Fibroblast of lung (primary cell): ENCODE results near the gene MRPS12. TPM values are rescaled to one million over a fixed set of nuclear protein-coding genes. Genes with fewer than 3 reads are reported as not detected.

Source experiments
- DNase-seq, 2 donors: peaks; one replicate each; pipeline versions ENCODE4 v3.0.0 to v3.0.0-alpha.2; 2010; ENCODE audit warnings: low read depth in 2 of 2
- H2AFZ ChIP-seq: 2 replicates; pipeline ENCODE4 v1.5.1; 2012; ENCODE audit warnings: low read length, control low read depth, inconsistent platforms
- H3K27ac ChIP-seq: 2 replicates; pipeline ENCODE4 v1.5.1; 2011; ENCODE audit warnings: low read length, control low read depth; ENCODE audit not compliant: insufficient read depth
- H3K27me3 ChIP-seq: 2 replicates; pipeline ENCODE4 v1.5.1; 2011; ENCODE audit warnings: mild to moderate bottlenecking, low read length; ENCODE audit not compliant: control insufficient read depth, insufficient read depth
- H3K36me3 ChIP-seq: 2 replicates; pipeline ENCODE4 v1.5.1; 2011; ENCODE audit warnings: low read length; ENCODE audit not compliant: control insufficient read depth, insufficient read depth
- H3K4me1 ChIP-seq: 2 replicates; pipeline ENCODE4 v1.5.1; 2011; ENCODE audit warnings: low read length; ENCODE audit not compliant: control insufficient read depth, insufficient read depth; ENCODE audit errors: extremely low read depth
- H3K4me2 ChIP-seq: 2 replicates; pipeline ENCODE4 v1.5.1; 2011; ENCODE audit warnings: low read length, control low read depth; ENCODE audit not compliant: insufficient read depth; ENCODE audit errors: extremely low read depth
- H3K4me3 ChIP-seq, 4 experiments: fragments of 200-600 bp in 1 of 4; sonication (generic) in 1 of 4; replicated peaks in 1 of 4; 2 replicates each; pipeline ENCODE4 v1.5.1; 2011 to 2016; ENCODE audit warnings: low read length in 4 of 4, low read depth in 3 of 4, mild to moderate bottlenecking in 3 of 4, control low read depth in 2 of 4, inconsistent platforms in 1 of 4, mixed read lengths in 1 of 4; ENCODE audit not compliant: insufficient read depth in 1 of 4; ENCODE audit errors: control extremely low read depth in 1 of 4
- H3K79me2 ChIP-seq: 2 replicates; pipeline ENCODE4 v1.5.1; 2012; ENCODE audit warnings: mild to moderate bottlenecking, low read length, inconsistent platforms; ENCODE audit not compliant: control insufficient read depth, insufficient read depth
- H3K9ac ChIP-seq: 2 replicates; pipeline ENCODE4 v1.5.1; 2011; ENCODE audit warnings: mild to moderate bottlenecking, low read length, control low read depth; ENCODE audit not compliant: insufficient read depth
- H3K9me3 ChIP-seq: 2 replicates; pipeline ENCODE4 v1.5.1; 2012; ENCODE audit warnings: low read depth, low read length; ENCODE audit not compliant: control insufficient read depth, insufficient read depth
- H4K20me1 ChIP-seq: 2 replicates; pipeline ENCODE4 v1.5.1; 2011; ENCODE audit warnings: low read length; ENCODE audit not compliant: control insufficient read depth, insufficient read depth; ENCODE audit errors: extremely low read depth
- EZH2 ChIP-seq: IDR thresholded peaks from 2 replicates; pipeline ENCODE4 v1.5.1; 2012; ENCODE audit warnings: low read length, control low read depth, mild to moderate bottlenecking; ENCODE audit errors: missing control alignments
- polyA plus RNA-seq, 2 donors: library from polyadenylated mRNA; depleted of rRNA in 1 of 2; stranded (reverse) in 1 of 2; unstranded in 1 of 2; fragments of >200 nt; gene quantifications; 2 replicates each; pipeline ENCODE4 v1.2.1, GENCODE V29; 2011 to 2012; ENCODE audit warnings: missing spikeins in 1 of 2
- total RNA-seq: library from RNA; depleted of rRNA; stranded (reverse); fragments of >200 nt; gene quantifications from 2 replicates; pipeline ENCODE4 v1.2.1, GENCODE V29; 2014
- TF ChIP-seq, protein P1 (sequence below), 2 donors: IDR thresholded peaks in 1 of 2; conservative IDR thresholded peaks in 1 of 2; 1 replicate in 1 of 2; 2 replicates in 1 of 2; pipeline ENCODE4 v1.5.1; 2011 to 2012; ENCODE audit warnings: low read length in 2 of 2, control low read depth in 1 of 2, inconsistent platforms in 1 of 2, low read depth in 1 of 2, mild to moderate bottlenecking in 1 of 2

Gene MRPS12
- total and polyA plus RNA-seq, 2 donors (not counting 1 experiment from before 2014, with no cell fraction given): 14.7 to 21.8 TPM

DNA sequence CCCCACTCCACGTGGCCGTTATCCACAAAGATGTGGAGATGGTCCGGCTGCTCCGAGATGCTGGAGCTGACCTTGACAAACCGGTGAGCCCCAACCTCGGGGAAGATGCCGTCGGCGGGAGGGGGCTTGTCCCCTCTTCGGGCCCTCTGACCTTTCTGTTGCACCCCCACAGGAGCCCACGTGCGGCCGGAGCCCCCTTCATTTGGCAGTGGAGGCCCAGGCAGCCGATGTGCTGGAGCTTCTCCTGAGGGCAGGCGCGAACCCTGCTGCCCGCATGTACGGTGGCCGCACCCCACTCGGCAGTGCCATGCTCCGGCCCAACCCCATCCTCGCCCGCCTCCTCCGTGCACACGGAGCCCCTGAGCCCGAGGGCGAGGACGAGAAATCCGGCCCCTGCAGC, 23.5 kb upstream of the MRPS12 start:
- H3K27me3 ChIP-seq: peaks cover 3% of the 10 kb centered on the region
- H3K9ac ChIP-seq: no peak overlapping the region
- H3K4me3 ChIP-seq: no peak overlapping the region
- no peaks in the 10 kb centered on the region for H3K9me3 ChIP-seq
- H3K4me1 ChIP-seq: no peaks in the 10 kb centered on the region
- H2AFZ ChIP-seq: no peak overlapping the region
- H3K79me2 ChIP-seq: no peaks in the 10 kb centered on the region
- H3K36me3 ChIP-seq: peaks cover 5% of the 10 kb centered on the region
- DNase-seq: no peak
- H3K27ac ChIP-seq: no peak overlapping the region
- no peaks in the 10 kb centered on the region for H4K20me1 ChIP-seq
- TF ChIP-seq, protein P1, sequence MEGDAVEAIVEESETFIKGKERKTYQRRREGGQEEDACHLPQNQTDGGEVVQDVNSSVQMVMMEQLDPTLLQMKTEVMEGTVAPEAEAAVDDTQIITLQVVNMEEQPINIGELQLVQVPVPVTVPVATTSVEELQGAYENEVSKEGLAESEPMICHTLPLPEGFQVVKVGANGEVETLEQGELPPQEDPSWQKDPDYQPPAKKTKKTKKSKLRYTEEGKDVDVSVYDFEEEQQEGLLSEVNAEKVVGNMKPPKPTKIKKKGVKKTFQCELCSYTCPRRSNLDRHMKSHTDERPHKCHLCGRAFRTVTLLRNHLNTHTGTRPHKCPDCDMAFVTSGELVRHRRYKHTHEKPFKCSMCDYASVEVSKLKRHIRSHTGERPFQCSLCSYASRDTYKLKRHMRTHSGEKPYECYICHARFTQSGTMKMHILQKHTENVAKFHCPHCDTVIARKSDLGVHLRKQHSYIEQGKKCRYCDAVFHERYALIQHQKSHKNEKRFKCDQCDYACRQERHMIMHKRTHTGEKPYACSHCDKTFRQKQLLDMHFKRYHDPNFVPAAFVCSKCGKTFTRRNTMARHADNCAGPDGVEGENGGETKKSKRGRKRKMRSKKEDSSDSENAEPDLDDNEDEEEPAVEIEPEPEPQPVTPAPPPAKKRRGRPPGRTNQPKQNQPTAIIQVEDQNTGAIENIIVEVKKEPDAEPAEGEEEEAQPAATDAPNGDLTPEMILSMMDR (conservative IDR thresholded peaks at IDR 0.05 in 1 of 2, IDR thresholded peaks at IDR 0.05 in 1 of 2; ENCODE audit: low read depth in 1 of 2, low read length in 2 of 2): no peak
- no peak for TF ChIP-seq EZH2
- no peak overlapping the region for H3K4me2 ChIP-seq

DNA sequence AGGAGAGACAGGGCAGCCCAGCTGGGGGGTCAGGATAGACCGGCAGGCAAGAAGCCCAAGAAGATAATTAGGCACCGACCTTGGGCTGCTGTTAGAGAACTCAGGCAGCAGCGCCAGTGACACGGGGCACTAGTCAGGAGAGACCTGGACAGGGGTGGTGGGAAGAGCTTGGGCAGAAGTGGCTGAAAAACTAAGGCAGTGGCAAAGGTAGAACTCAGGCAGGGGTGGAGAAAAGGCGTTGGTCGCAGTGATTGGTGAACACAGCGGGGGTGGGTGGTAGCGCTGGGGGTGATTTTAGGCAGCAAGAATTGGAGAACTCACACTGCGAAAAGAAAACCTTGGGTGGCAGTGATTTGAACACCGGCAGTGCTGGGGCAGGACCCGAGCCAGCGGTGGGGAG, 23.1 kb upstream of the MRPS12 start:
- no peak overlapping the region for H2AFZ ChIP-seq
- H4K20me1 ChIP-seq: no peaks in the 10 kb centered on the region
- no peak overlapping the region for H3K9ac ChIP-seq
- H3K4me1 ChIP-seq: no peaks in the 10 kb centered on the region
- TF ChIP-seq EZH2: no peak
- TF ChIP-seq, protein P1 (conservative IDR thresholded peaks at IDR 0.05 in 1 of 2, IDR thresholded peaks at IDR 0.05 in 1 of 2; ENCODE audit: low read depth in 1 of 2, low read length in 2 of 2): no peak
- H3K4me2 ChIP-seq: no peak overlapping the region
- peaks cover 3% of the 10 kb centered on the region for H3K27me3 ChIP-seq
- H3K27ac ChIP-seq: no peak overlapping the region
- H3K36me3 ChIP-seq: peaks cover 5% of the 10 kb centered on the region
- H3K4me3 ChIP-seq: no peak overlapping the region
- DNase-seq: no peak
- no peaks in the 10 kb centered on the region for H3K79me2 ChIP-seq
- no peaks in the 10 kb centered on the region for H3K9me3 ChIP-seq

DNA sequence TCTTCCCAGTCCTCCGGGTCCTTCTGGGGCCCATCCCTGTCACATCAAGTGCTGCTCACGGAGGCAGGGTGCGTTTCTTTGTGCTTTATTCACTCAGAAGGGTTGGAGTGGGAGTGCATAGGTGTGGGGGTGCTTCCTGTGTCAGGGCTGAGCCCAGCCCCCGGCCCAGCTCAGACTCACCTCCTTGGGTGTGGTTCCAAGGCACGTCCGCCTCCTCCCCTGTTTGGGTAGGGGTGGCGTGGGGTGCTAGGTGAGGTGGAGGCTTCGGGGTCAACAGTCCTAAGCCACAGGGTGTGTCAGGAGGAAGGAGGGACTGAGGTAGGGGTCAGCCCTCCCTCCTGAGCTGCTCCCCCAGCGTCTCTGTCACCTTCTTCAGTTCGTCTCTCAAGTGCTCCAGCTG, 21.8 kb upstream of the MRPS12 start:
- no peaks in the 10 kb centered on the region for H3K79me2 ChIP-seq
- TF ChIP-seq EZH2: no peak
- TF ChIP-seq, protein P1 (conservative IDR thresholded peaks at IDR 0.05 in 1 of 2, IDR thresholded peaks at IDR 0.05 in 1 of 2; ENCODE audit: low read depth in 1 of 2, low read length in 2 of 2): no peak
- no peaks in the 10 kb centered on the region for H3K4me1 ChIP-seq
- no peak overlapping the region for H3K9ac ChIP-seq
- no peak overlapping the region for H2AFZ ChIP-seq
- H3K4me2 ChIP-seq: no peak overlapping the region
- DNase-seq: no peak
- no peaks in the 10 kb centered on the region for H3K9me3 ChIP-seq
- no peaks in the 10 kb centered on the region for H4K20me1 ChIP-seq
- no peak overlapping the region for H3K4me3 ChIP-seq
- H3K27ac ChIP-seq: no peak overlapping the region
- H3K27me3 ChIP-seq: peaks cover 3% of the 10 kb centered on the region
- H3K36me3 ChIP-seq: peaks cover 5% of the 10 kb centered on the region
